ENCODE data around the gene NUDT14. TPM values are rescaled to one million over a fixed set of nuclear protein-coding genes. Genes with fewer than 3 reads are reported as not detected.

The NUDT14 gene
- polyA plus RNA-seq, 3 donors, result 22.0 to 37.4 (median 23.9) TPM

DNA sequence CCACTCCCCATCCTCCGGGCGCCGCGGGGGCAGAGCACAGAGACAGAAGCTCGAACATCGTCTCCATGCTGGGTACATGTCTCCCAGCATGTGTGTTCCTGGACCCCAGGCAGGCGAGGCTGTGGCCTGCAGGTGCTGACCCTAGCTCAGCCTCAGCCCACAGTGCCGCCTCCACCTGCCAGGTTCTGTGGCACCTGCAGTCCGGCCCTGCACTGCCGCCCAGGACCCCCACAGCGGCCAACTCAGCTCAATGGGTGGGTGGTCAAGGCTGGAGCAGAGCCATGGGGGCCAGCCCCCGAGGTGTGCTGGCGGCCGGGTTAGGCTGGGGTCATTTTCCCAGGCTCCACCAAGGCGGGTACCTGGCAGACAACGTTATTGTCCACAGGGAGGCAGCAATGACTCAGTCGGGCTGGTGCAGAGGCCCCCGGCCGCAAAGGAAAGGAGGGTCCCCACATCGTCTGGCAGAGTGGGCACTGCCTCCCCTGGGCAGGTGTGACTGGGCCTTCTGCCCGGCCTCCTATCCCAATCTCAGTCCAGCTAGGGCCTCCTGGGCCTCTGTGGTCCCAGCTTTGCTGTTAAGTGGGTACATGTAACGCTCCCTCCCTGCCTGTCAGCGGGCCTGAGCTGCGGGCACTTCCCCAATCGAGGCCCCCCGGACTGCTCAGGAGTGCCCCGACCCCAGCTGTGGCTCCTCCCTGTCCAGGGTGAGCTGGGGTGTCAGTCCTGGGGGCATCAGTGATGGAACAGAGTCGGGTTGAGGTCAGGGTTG lies 20.2 kb upstream of the NUDT14 start:
- peak overlapping the region; percentile 79 for H2AFZ ChIP-seq (ENCODE audit: insufficient read depth, low read depth, low read length, poor library complexity, severe bottlenecking)
- H3K27ac ChIP-seq (ENCODE audit: low read depth in 1 of 2, low read length in 2 of 2), result no peak overlapping the region
- H3K9ac ChIP-seq (ENCODE audit: insufficient read depth, low read length, poor library complexity, severe bottlenecking), result peak overlapping the region; percentile 38
- peak overlapping the region; percentile 67 for H3K4me2 ChIP-seq (replicated peaks; ENCODE audit: extremely low read depth, low read length, poor library complexity, severe bottlenecking)
- intact Hi-C loops (cut with micrococcal nuclease), result loop anchor here in 1 of 2 donors (5.0 kb wide), 1 partner anchor 326 kb away; the partner anchor contains the start of gene TMEM121
- Mint-ChIP-seq H3K9me3 (peaks cover 0 to 4% (median 0%) of the 10 kb centered on the region in 7 donors), H3K27me3 (ENCODE audit: low read depth in 3 of 3) (peaks cover 50 to 87% (median 51%) of the 10 kb centered on the region in 3 donors), H3K4me1 (peaks cover 19% of the 10 kb centered on the region), H3K4me3 (peak overlapping the region; percentile 66 to 90), H3K36me3 (no peaks in the 10 kb centered on the region), H3K27ac (peak overlapping the region in 2 of 7 donors; percentile 46 to 58)
- H3K4me3 ChIP-seq (replicated peaks in 1 of 3; ENCODE audit: low read depth in 2 of 3, low read length in 3 of 3), result peak overlapping the region in 2 of 3 experiments; percentile 20 to 58
- no peaks in the 10 kb centered on the region for H4K20me1 ChIP-seq (ENCODE audit: insufficient read depth, low read length)
- peak in 1 of 3 donors; percentile 17 for DNase-seq
- no peaks in the 10 kb centered on the region for H3K79me2 ChIP-seq (ENCODE audit: insufficient read depth, low read length)
- no peaks in the 10 kb centered on the region for H3K36me3 ChIP-seq (replicated peaks in 1 of 2; ENCODE audit: control insufficient read depth in 1 of 2, insufficient read depth in 2 of 2, low read length in 2 of 2)
- TF ChIP-seq, protein P1, sequence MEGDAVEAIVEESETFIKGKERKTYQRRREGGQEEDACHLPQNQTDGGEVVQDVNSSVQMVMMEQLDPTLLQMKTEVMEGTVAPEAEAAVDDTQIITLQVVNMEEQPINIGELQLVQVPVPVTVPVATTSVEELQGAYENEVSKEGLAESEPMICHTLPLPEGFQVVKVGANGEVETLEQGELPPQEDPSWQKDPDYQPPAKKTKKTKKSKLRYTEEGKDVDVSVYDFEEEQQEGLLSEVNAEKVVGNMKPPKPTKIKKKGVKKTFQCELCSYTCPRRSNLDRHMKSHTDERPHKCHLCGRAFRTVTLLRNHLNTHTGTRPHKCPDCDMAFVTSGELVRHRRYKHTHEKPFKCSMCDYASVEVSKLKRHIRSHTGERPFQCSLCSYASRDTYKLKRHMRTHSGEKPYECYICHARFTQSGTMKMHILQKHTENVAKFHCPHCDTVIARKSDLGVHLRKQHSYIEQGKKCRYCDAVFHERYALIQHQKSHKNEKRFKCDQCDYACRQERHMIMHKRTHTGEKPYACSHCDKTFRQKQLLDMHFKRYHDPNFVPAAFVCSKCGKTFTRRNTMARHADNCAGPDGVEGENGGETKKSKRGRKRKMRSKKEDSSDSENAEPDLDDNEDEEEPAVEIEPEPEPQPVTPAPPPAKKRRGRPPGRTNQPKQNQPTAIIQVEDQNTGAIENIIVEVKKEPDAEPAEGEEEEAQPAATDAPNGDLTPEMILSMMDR (IDR thresholded peaks at IDR 0.05), result peak; percentile 8
- peaks cover 4 to 68% of the 10 kb centered on the region in 2 donors for H3K27me3 ChIP-seq (ENCODE audit: control insufficient read depth in 2 of 2, insufficient read depth in 2 of 2, low read length in 2 of 2)
- 34% methylated on average over 28 of the region's 28 CpGs for WGBS (ENCODE audit: insufficient coverage)
- H3K9me3 ChIP-seq (replicated peaks in 1 of 2; ENCODE audit: control insufficient read depth in 1 of 2, insufficient read depth in 1 of 2, low read length in 2 of 2), result no peaks in the 10 kb centered on the region
- peaks cover 21 to 25% of the 10 kb centered on the region in 2 donors for H3K4me1 ChIP-seq (ENCODE audit: control insufficient read depth in 1 of 2, insufficient read depth in 2 of 2, low read length in 2 of 2)

DNA sequence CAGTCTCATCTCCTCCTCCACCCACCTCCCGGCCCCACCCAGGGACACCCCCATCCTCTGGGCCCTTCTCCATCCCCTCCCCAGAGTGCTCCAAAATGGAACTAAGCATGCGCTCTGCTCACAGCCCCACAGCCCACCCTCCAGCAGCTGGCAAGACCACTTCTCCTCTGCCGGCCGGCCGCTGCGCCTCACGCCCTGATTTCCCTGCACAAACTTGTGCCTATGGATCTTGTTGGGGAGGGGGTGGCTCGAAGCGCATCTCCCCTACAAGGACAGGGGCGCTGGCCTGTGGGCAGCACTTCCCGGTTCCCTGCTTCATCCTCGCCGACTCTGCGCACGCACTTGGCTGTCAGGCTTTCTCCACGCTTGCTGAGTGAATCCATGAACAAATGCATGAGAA lies 19.5 kb upstream of the NUDT14 start:
- Mint-ChIP-seq H3K36me3 (no peaks in the 10 kb centered on the region), H3K27ac (no peak overlapping the region), H3K4me3 (peak overlapping the region in 1 of 2 donors; percentile 59), H3K4me1 (peaks cover 19% of the 10 kb centered on the region), H3K27me3 (ENCODE audit: low read depth in 3 of 3) (peaks cover 53 to 87% (median 57%) of the 10 kb centered on the region in 3 donors), H3K9me3 (peaks cover 0 to 4% (median 0%) of the 10 kb centered on the region in 7 donors)
- H2AFZ ChIP-seq (ENCODE audit: insufficient read depth, low read depth, low read length, poor library complexity, severe bottlenecking), result no peak overlapping the region
- H3K4me2 ChIP-seq (replicated peaks; ENCODE audit: extremely low read depth, low read length, poor library complexity, severe bottlenecking), result no peak overlapping the region
- H3K27me3 ChIP-seq (ENCODE audit: control insufficient read depth in 2 of 2, insufficient read depth in 2 of 2, low read length in 2 of 2), result peaks cover 8 to 75% of the 10 kb centered on the region in 2 donors
- no peaks in the 10 kb centered on the region for H3K79me2 ChIP-seq (ENCODE audit: insufficient read depth, low read length)
- TF ChIP-seq, protein P1 (IDR thresholded peaks at IDR 0.05), result no peak
- intact Hi-C loops (cut with micrococcal nuclease), result loop anchor here in 1 of 2 donors (5.0 kb wide), 1 partner anchor 327 kb away; the partner anchor contains the start of gene TMEM121
- H3K36me3 ChIP-seq (replicated peaks in 1 of 2; ENCODE audit: control insufficient read depth in 1 of 2, insufficient read depth in 2 of 2, low read length in 2 of 2), result no peaks in the 10 kb centered on the region
- H3K9ac ChIP-seq (ENCODE audit: insufficient read depth, low read length, poor library complexity, severe bottlenecking), result no peak overlapping the region
- 70% methylated on average over 9 of the region's 16 CpGs for whole genome bisulfite sequencing (ENCODE audit: insufficient coverage)
- H3K27ac ChIP-seq (ENCODE audit: low read depth in 1 of 2, low read length in 2 of 2), result no peak overlapping the region
- H3K4me1 ChIP-seq (ENCODE audit: control insufficient read depth in 1 of 2, insufficient read depth in 2 of 2, low read length in 2 of 2), result peaks cover 21 to 25% of the 10 kb centered on the region in 2 donors
- no peak for DNase-seq
- no peaks in the 10 kb centered on the region for H4K20me1 ChIP-seq (ENCODE audit: insufficient read depth, low read length)
- no peak overlapping the region for H3K4me3 ChIP-seq (replicated peaks in 1 of 3; ENCODE audit: low read depth in 2 of 3, low read length in 3 of 3)
- no peaks in the 10 kb centered on the region for H3K9me3 ChIP-seq (replicated peaks in 1 of 2; ENCODE audit: control insufficient read depth in 1 of 2, insufficient read depth in 1 of 2, low read length in 2 of 2)
